Activated B cell treated with CpG ODN at 0.5 μM for 24 hours (primary cell): Measurements from ENCODE around the gene TMEM134. TPM values are rescaled to one million over a fixed set of nuclear protein-coding genes. Genes with fewer than 3 reads are reported as not detected.
"Not testable (repeated sequence)": the region's sequence is repeated elsewhere in the genome, so short reads cannot be mapped to it uniquely, and the experiment has no call there.

Experiments
- ATAC-seq: fragments of 200-7000 bp; cut with Tn5 transposase; one replicate; pipeline ENCODE4 v1.10.0; 2021; ENCODE audit warnings: low read depth, mild to moderate bottlenecking, moderate library complexity
- CTCF ChIA-PET: fragments of 350-600 bp; sonication (Branson Sonifier 250); formaldehyde crosslinking; loops from one replicate; lab custom pipeline; 2021; ENCODE audit warnings: antibody characterized with exemption; lab: Charles Lee
- POLR2A ChIA-PET: fragments of 350-600 bp; sonication (Branson Sonifier 250); formaldehyde crosslinking; loops from one replicate; lab custom pipeline; 2021; ENCODE audit warnings: antibody characterized with exemption; lab: Charles Lee
- DNase-seq: peaks from one replicate; pipeline ENCODE4 v3.0.0; 2022
- H3K27ac Mint-ChIP-seq: one replicate; pipeline ENCODE4 v1.8.0; 2020; ENCODE audit warnings: mixed read lengths
- H3K27me3 Mint-ChIP-seq: one replicate; pipeline ENCODE4 v1.8.0; 2021; ENCODE audit warnings: mixed read lengths
- H3K36me3 Mint-ChIP-seq: one replicate; pipeline ENCODE4 v1.8.0; 2021; ENCODE audit warnings: low read depth, mixed read lengths
- H3K4me1 Mint-ChIP-seq: one replicate; pipeline ENCODE4 v1.8.0; 2021; ENCODE audit warnings: mixed read lengths
- H3K4me3 Mint-ChIP-seq: one replicate; pipeline ENCODE4 v1.8.0; 2020; ENCODE audit warnings: mild to moderate bottlenecking, mixed read lengths
- H3K9me3 Mint-ChIP-seq: one replicate; pipeline ENCODE4 v1.8.0; 2020; ENCODE audit warnings: mixed read lengths
- intact Hi-C: fragments of 100-400 bp; cut with micrococcal nuclease; formaldehyde crosslinking; loops from one replicate; pipeline ENCODE4 v1.15.1; 2024
- total RNA-seq: library from RNA; stranded (reverse); gene quantifications from 2 replicates; pipeline ENCODE4 v1.2.3, GENCODE V29; 2022
- TF ChIP-seq, protein P1 (sequence below): fragments of 200-600 bp; IDR thresholded peaks from one replicate; pipeline ENCODE4 v1.8.0; 2022; ENCODE audit warnings: antibody characterized with exemption, mild to moderate bottlenecking

Gene TMEM134
- total RNA-seq, 1 donor from 2014 or later, result 83.5 TPM

- no peak for ATAC-seq
These were observed 20.3 kb upstream of the TMEM134 start for GRCh38 chr11:67489203-67489884.

GRCh38 chr11:67486481-67487195 is 17.6 kb upstream of the TMEM134 start:
- TF ChIP-seq, protein P1, sequence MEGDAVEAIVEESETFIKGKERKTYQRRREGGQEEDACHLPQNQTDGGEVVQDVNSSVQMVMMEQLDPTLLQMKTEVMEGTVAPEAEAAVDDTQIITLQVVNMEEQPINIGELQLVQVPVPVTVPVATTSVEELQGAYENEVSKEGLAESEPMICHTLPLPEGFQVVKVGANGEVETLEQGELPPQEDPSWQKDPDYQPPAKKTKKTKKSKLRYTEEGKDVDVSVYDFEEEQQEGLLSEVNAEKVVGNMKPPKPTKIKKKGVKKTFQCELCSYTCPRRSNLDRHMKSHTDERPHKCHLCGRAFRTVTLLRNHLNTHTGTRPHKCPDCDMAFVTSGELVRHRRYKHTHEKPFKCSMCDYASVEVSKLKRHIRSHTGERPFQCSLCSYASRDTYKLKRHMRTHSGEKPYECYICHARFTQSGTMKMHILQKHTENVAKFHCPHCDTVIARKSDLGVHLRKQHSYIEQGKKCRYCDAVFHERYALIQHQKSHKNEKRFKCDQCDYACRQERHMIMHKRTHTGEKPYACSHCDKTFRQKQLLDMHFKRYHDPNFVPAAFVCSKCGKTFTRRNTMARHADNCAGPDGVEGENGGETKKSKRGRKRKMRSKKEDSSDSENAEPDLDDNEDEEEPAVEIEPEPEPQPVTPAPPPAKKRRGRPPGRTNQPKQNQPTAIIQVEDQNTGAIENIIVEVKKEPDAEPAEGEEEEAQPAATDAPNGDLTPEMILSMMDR, result no peak
- no peak for DNase-seq
- no peak for ATAC-seq
- peaks cover 71% of the 10 kb centered on the region for H3K36me3 Mint-ChIP-seq
- H3K27ac Mint-ChIP-seq, result peak overlapping the region; percentile 98
- intact Hi-C loops, result no loop called here
- CTCF ChIA-PET, result interaction anchor here (1.5 kb wide), 1 partner anchor 85 kb away, joined by 9 read pairs; the partner anchor contains the start of gene PPP1CA
- H3K4me1 Mint-ChIP-seq, result peaks cover 60% of the 10 kb centered on the region
- no peaks in the 10 kb centered on the region for H3K9me3 Mint-ChIP-seq
- POLR2A ChIA-PET, result interaction anchor here (0.9 to 11.1 kb wide), 12 partner anchors 13 to 134 kb away, joined by 3 to 189 read pairs (median 6); partner anchors contain the start of genes PPP1CA, PTPRCAP and TMEM134
- no peaks in the 10 kb centered on the region for H3K27me3 Mint-ChIP-seq
- peak overlapping the region; percentile 61 for H3K4me3 Mint-ChIP-seq

More at GRCh38 chr11:67489203-67489884, 20.3 kb upstream of the TMEM134 start:
- no peak overlapping the region for H3K4me3 Mint-ChIP-seq
- TF ChIP-seq, protein P1, result no peak
- no peaks in the 10 kb centered on the region for H3K27me3 Mint-ChIP-seq
- no peaks in the 10 kb centered on the region for H3K9me3 Mint-ChIP-seq
- peaks cover 79% of the 10 kb centered on the region for H3K36me3 Mint-ChIP-seq
- peaks cover 39% of the 10 kb centered on the region for H3K4me1 Mint-ChIP-seq
- DNase-seq, result no peak
- H3K27ac Mint-ChIP-seq, result peak overlapping the region; percentile 73
- CTCF ChIA-PET, result no interaction called here
- intact Hi-C loops, result no loop called here
- POLR2A ChIA-PET, result interaction anchor here (1.0 to 11.1 kb wide), 3 partner anchors 9 to 88 kb away, joined by 4 to 189 read pairs (median 7); partner anchors contain the start of genes PPP1CA and PTPRCAP

GRCh38 chr11:67485873-67486361 is 16.9 kb upstream of the TMEM134 start:
- peaks cover 60% of the 10 kb centered on the region for H3K4me1 Mint-ChIP-seq
- H3K4me3 Mint-ChIP-seq, result peak overlapping the region; percentile 61
- intact Hi-C loops, result loop anchor here (1.0 kb wide), 1 partner anchor 19 kb away; the partner anchor contains the start of gene PITPNM1
- POLR2A ChIA-PET, result interaction anchor here (0.7 to 11.1 kb wide), 16 partner anchors 14 to 114 kb away, joined by 3 to 189 read pairs (median 6); partner anchors contain the start of genes PITPNM1, PPP1CA, PTPRCAP and TMEM134
- CTCF ChIA-PET, result interaction anchor here (0.7 to 1.5 kb wide), 3 partner anchors 49 to 106 kb away, joined by 4 to 9 read pairs (median 5); partner anchors contain the start of genes PPP1CA and PTPRCAP
- peak overlapping the region; percentile 98 for H3K27ac Mint-ChIP-seq
- peaks cover 65% of the 10 kb centered on the region for H3K36me3 Mint-ChIP-seq
- not testable (repeated sequence) for H3K27me3 Mint-ChIP-seq, ATAC-seq, DNase-seq, H3K9me3 Mint-ChIP-seq

DNA sequence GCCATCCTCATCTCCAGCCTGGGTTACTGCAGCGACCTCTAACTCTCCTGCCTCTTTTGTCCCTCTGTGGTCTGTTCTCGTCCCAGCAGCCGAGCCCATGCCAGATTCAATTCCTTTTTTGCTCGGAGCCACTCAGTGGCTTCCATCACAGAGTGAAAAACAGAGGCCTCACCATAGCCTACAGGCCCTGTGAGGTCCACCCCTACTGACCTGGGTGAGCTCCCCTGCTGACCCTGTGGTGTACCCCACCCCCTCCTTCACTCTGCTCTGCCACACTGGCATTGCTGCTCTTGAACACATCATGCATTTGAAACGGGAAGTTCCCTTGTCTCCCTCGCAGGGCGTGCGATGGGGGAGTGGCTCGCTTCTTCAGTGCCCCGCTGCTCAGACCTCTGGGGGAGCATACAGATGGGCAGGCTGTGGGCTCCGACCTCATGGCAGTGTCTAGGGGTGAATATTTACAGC is 15.8 kb upstream of the TMEM134 start:
- peak; percentile 35 for ATAC-seq
- peak overlapping the region; percentile 93 for H3K4me3 Mint-ChIP-seq
- H3K27ac Mint-ChIP-seq, result peak overlapping the region; percentile 98
- H3K9me3 Mint-ChIP-seq, result no peaks in the 10 kb centered on the region
- intact Hi-C loops, result loop anchor here (1.0 kb wide), 1 partner anchor 20 kb away; the partner anchor contains the start of gene PITPNM1
- H3K4me1 Mint-ChIP-seq, result peaks cover 60% of the 10 kb centered on the region
- no peaks in the 10 kb centered on the region for H3K27me3 Mint-ChIP-seq
- CTCF ChIA-PET, result interaction anchor here (1.5 kb wide), 1 partner anchor 83 kb away, joined by 9 read pairs; the partner anchor contains the start of gene PPP1CA
- DNase-seq, result peak; percentile 57
- H3K36me3 Mint-ChIP-seq, result peaks cover 55% of the 10 kb centered on the region
- POLR2A ChIA-PET, result interaction anchor here (0.9 to 11.1 kb wide), 13 partner anchors 16 to 133 kb away, joined by 3 to 189 read pairs (median 15); partner anchors contain the start of genes PITPNM1, POLD4, PPP1CA and PTPRCAP
- TF ChIP-seq, protein P1, result no peak
